IMR-90 (cell line): ENCODE data around the gene DYNLL2. TPM values are rescaled to one million over a fixed set of nuclear protein-coding genes. Genes with fewer than 3 reads are reported as not detected.

ENCODE experiments used
- ATAC-seq: fragments of 200-7000 bp; cut with Tn5 transposase; 2 replicates; pipeline ENCODE4 v1.9.1; 2020; ENCODE audit warnings: low read depth, mild to moderate bottlenecking, moderate library complexity
- BruUV-seq: library from RNA; stranded (reverse); fragments of 400-500 nt; replicated peaks from 2 replicates; lab custom pipeline; 2021; lab: Mats Ljungman, UMichigan
- CTCF ChIA-PET: fragments of 300-600 bp; formaldehyde crosslinking; extraction: SDS; loops from one replicate; lab custom pipeline; 2021; ENCODE audit warnings: antibody characterized with exemption; lab: Yijun Ruan, JAX
- POLR2A ChIA-PET: fragments of 300-600 bp; sonication (Branson Sonifier 250); formaldehyde crosslinking; loops from one replicate; lab custom pipeline; 2022; ENCODE audit warnings: antibody characterized with exemption; ENCODE audit not compliant: unreplicated experiment; lab: Charles Lee
- DNase-seq: peaks from one replicate; pipeline ENCODE4 v3.0.0; 2013
- H2AFZ ChIP-seq: replicated peaks from 2 replicates; pipeline ENCODE3; 2013; ENCODE audit warnings: low read length, mild to moderate bottlenecking; ENCODE audit not compliant: poor library complexity
- H2AK5ac ChIP-seq: 2 replicates; pipeline ENCODE4 v1.6.1; 2013; ENCODE audit warnings: low read depth, low read length, inconsistent platforms
- H2AK9ac ChIP-seq: replicated peaks from 2 replicates; pipeline ENCODE3; 2013; ENCODE audit warnings: mild to moderate bottlenecking, low read depth, low read length, moderate library complexity; ENCODE audit not compliant: poor library complexity
- H2BK120ac ChIP-seq: 2 replicates; pipeline ENCODE4 v1.6.1; 2013; ENCODE audit warnings: low read depth, low read length, inconsistent platforms
- H2BK15ac ChIP-seq: 3 replicates; pipeline ENCODE4 v1.6.1; 2013; ENCODE audit warnings: low read depth, low read length, inconsistent platforms
- H2BK20ac ChIP-seq: 2 replicates; pipeline ENCODE4 v1.6.1; 2013; ENCODE audit warnings: low read depth, mild to moderate bottlenecking, inconsistent platforms, low read length, moderate library complexity
- H2BK5ac ChIP-seq: 2 replicates; pipeline ENCODE4 v1.6.1; 2013; ENCODE audit warnings: mild to moderate bottlenecking, low read depth, low read length, inconsistent platforms; ENCODE audit not compliant: poor library complexity, severe bottlenecking
- H3K14ac ChIP-seq: replicated peaks from 2 replicates; pipeline ENCODE4 v1.6.1; 2013; ENCODE audit warnings: low read depth, low read length, inconsistent platforms
- H3K18ac ChIP-seq: 2 replicates; pipeline ENCODE4 v1.6.1; 2013; ENCODE audit warnings: low read depth, low read length, control low read depth
- H3K23ac ChIP-seq: 2 replicates; pipeline ENCODE4 v1.6.1; 2013; ENCODE audit warnings: low read depth, low read length, inconsistent platforms
- H3K27ac ChIP-seq: 2 replicates; pipeline ENCODE4 v1.5.1; 2013; ENCODE audit warnings: mild to moderate bottlenecking, control low read depth, low read length; ENCODE audit not compliant: insufficient read depth
- H3K27me3 ChIP-seq: 2 replicates; pipeline ENCODE4 v1.6.1; 2013; ENCODE audit warnings: low read length; ENCODE audit not compliant: control insufficient read depth, insufficient read depth
- H3K36me3 ChIP-seq: 2 replicates; pipeline ENCODE4 v1.6.1; 2013; ENCODE audit warnings: low read length, mixed read lengths; ENCODE audit not compliant: control insufficient read depth, insufficient read depth
- H3K4ac ChIP-seq: 2 replicates; pipeline ENCODE4 v1.6.1; 2013; ENCODE audit warnings: low read depth, low read length, inconsistent platforms
- H3K4me1 ChIP-seq: 2 replicates; pipeline ENCODE4 v1.6.1; 2013; ENCODE audit warnings: low read length, mixed read lengths; ENCODE audit not compliant: control insufficient read depth, insufficient read depth
- H3K4me2 ChIP-seq: 2 replicates; pipeline ENCODE4 v1.6.1; 2013; ENCODE audit warnings: low read depth, mild to moderate bottlenecking, control low read depth, low read length, moderate library complexity
- H3K4me3 ChIP-seq: 2 replicates; pipeline ENCODE4 v1.5.1; 2013; ENCODE audit warnings: low read depth, mild to moderate bottlenecking, control low read depth, low read length, moderate library complexity; ENCODE audit not compliant: insufficient read depth
- H3K56ac ChIP-seq: 2 replicates; pipeline ENCODE4 v1.6.1; 2013; ENCODE audit warnings: low read length, inconsistent platforms; ENCODE audit not compliant: insufficient read depth; ENCODE audit errors: extremely low read depth
- H3K79me1 ChIP-seq, 2 experiments: 2 replicates each; pipeline ENCODE4 v1.6.1; 2013; ENCODE audit warnings: low read length in 2 of 2, inconsistent platforms in 1 of 2, low read depth in 1 of 2
- H3K9ac ChIP-seq: 2 replicates; pipeline ENCODE4 v1.6.1; 2013; ENCODE audit warnings: low read depth, low read length, control low read depth
- H3K9me1 ChIP-seq: 2 replicates; pipeline ENCODE4 v1.6.1; 2013; ENCODE audit warnings: low read length, inconsistent platforms; ENCODE audit not compliant: insufficient read depth
- H3K9me3 ChIP-seq: 2 replicates; pipeline ENCODE4 v1.6.1; 2013; ENCODE audit warnings: low read length; ENCODE audit not compliant: control insufficient read depth, insufficient read depth
- H4K20me1 ChIP-seq: 2 replicates; pipeline ENCODE4 v1.6.1; 2013; ENCODE audit warnings: low read length, inconsistent platforms; ENCODE audit not compliant: insufficient read depth
- H4K5ac ChIP-seq: 2 replicates; pipeline ENCODE4 v1.6.1; 2013; ENCODE audit warnings: mild to moderate bottlenecking, low read depth, low read length, control low read depth
- H4K8ac ChIP-seq, 2 experiments: 2 replicates each; pipeline ENCODE4 v1.6.1; 2013; ENCODE audit warnings: low read depth in 2 of 2, low read length in 2 of 2, control low read depth in 1 of 2, inconsistent platforms in 1 of 2
- H4K91ac ChIP-seq: 2 replicates; pipeline ENCODE4 v1.6.1; 2013; ENCODE audit warnings: low read depth, low read length, inconsistent platforms; ENCODE audit not compliant: insufficient read depth
- BHLHE40 ChIP-seq: fragments of 150-350 bp; IDR thresholded peaks from 2 replicates; pipeline ENCODE4 v1.6.1; 2016; ENCODE audit warnings: mild to moderate bottlenecking, low read depth, low read length
- CEBPB ChIP-seq: IDR thresholded peaks from 2 replicates; pipeline ENCODE4 v1.6.1; 2012; ENCODE audit warnings: low read depth, low read length, improper control_type of control experiment
- CHD1 ChIP-seq: IDR thresholded peaks from 2 replicates; pipeline ENCODE4 v1.6.1; 2012; ENCODE audit warnings: low read depth, low read length, improper control_type of control experiment
- CTCF ChIP-seq: conservative IDR thresholded peaks from 2 replicates; pipeline ENCODE4 v1.5.1; 2012; ENCODE audit warnings: mild to moderate bottlenecking, low read depth, low read length, improper control_type of control experiment
- ELK1 ChIP-seq: fragments of 150-350 bp; IDR thresholded peaks from 2 replicates; pipeline ENCODE4 v1.6.1; 2016; ENCODE audit warnings: low read depth, mild to moderate bottlenecking, low read length, moderate library complexity, borderline replicate concordance
- FOS ChIP-seq: fragments of 150-350 bp; IDR thresholded peaks from 2 replicates; pipeline ENCODE4 v1.6.1; 2016; ENCODE audit warnings: low read depth, low read length
- NFE2L2 ChIP-seq: fragments of 150-350 bp; IDR thresholded peaks from 2 replicates; pipeline ENCODE4 v1.6.1; 2016; ENCODE audit warnings: low read depth, mild to moderate bottlenecking, low read length
- RAD21 ChIP-seq: IDR thresholded peaks from 2 replicates; pipeline ENCODE4 v1.6.1; 2012; ENCODE audit warnings: low read length, improper control_type of control experiment
- RCOR1 ChIP-seq: IDR thresholded peaks from 2 replicates; pipeline ENCODE4 v1.6.1; 2012; ENCODE audit warnings: mild to moderate bottlenecking, low read length, improper control_type of control experiment; ENCODE audit not compliant: insufficient replicate concordance
- RFX5 ChIP-seq: IDR thresholded peaks from 2 replicates; pipeline ENCODE4 v1.8.0; 2012; ENCODE audit warnings: low read depth, mild to moderate bottlenecking, low read length, moderate library complexity
- USF2 ChIP-seq: fragments of 150-350 bp; IDR thresholded peaks from 2 replicates; pipeline ENCODE4 v1.6.1; 2017; ENCODE audit warnings: mild to moderate bottlenecking, antibody characterized with exemption, low read length, low read depth
- WGBS, 2 experiments: methylation state at CpG; one replicate each; pipeline versions ENCODE4 v1.1.5 to v1.1.7; 2013; ENCODE audit warnings: missing lambda C conversion rate in 2 of 2; ENCODE audit not compliant: insufficient read length in 1 of 2; ENCODE audit errors: extremely low coverage in 2 of 2; 5-methylcytosine and 5-hydroxymethylcytosine counted together
- dilution Hi-C: fragments of 300-500 bp; cut with HindIII; formaldehyde crosslinking; loops from one replicate; pipeline ENCODE4 v1.14.3; 2018; ENCODE audit warnings: low sequenced_read_pairs; ENCODE audit not compliant: unreplicated experiment
- in situ Hi-C: fragments of 300-500 bp; cut with MboI; formaldehyde crosslinking; loops from 3 replicates; pipeline ENCODE4 v1.14.3; 2019; ENCODE audit warnings: low sequenced_read_pairs, inconsistent platforms, mixed read lengths
- intact Hi-C: fragments of 100-400 bp; cut with micrococcal nuclease; formaldehyde crosslinking; loops from 2 replicates; pipeline ENCODE4 v1.10.0; 2022
- polyA plus RNA-seq, 3 experiments: library from polyadenylated mRNA; depleted of rRNA; stranded (reverse); fragments of >200 nt; gene quantifications; 2 replicates each; pipeline ENCODE4 v1.2.3, GENCODE V29; 2012; ENCODE audit warnings: low replicate concordance in 1 of 3
- total RNA-seq: library from RNA; depleted of rRNA; stranded (reverse); fragments of >200 nt; gene quantifications from 2 replicates; pipeline ENCODE4 v1.2.3, GENCODE V29; 2012

DYNLL2 gene
- total and polyA plus RNA-seq, 2 of the 4 experiments (the other 2 are of a cell fraction), result 9.1 to 14.2 TPM

DNA sequence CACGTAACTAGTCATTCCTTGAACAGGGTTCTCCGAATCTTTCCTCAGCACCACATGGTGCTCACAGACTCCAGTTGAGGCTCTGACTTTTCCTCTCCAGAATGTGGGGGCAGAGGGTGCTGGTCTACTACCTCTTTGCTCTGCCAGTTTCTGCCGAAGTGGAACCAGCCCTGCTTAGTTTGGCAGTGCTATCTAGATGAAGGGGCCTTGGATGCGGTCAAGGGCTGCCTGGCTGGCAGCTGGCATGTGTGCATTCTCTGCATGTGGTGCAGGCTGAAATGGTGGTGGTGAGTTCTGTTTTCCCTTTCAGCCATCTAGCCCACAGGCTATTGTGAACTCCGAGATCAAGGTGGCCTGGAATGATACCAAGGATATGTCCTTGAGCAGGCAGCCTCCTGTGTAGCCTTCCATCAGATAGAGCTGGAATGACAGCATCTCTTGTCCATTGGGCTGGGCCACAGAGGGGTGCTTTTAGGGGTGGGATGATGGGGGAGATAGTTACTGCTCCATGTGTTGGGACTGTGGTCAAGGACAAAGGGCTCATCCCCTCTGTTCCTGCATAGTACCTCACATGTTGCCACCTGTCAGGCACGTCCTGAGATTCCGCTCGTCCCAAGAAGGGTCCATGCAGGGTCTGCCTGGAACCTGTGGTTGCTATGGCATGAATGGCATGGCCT is 2.0 kb downstream of the DYNLL2 start (continued):
- TF ChIP-seq FOS, result no peak
- no peak for TF ChIP-seq RAD21
- TF ChIP-seq RCOR1, result no peak
- no peak for TF ChIP-seq CHD1
- no peak for TF ChIP-seq BHLHE40

DNA sequence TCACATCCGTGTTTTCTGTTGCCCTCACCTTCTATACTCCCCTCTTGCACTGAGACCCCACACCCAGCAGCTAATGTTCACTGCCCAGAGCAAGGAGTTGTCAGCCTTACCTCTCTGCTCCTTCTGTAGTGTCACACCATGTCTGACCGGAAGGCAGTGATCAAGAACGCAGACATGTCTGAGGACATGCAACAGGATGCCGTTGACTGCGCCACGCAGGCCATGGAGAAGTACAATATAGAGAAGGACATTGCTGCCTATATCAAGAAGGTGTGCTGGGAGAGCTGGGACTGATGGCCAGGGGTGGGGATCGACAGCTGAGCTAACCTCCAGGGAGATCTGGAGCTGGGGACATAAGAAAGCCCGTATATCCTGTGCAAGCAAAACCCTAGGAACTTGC is 3.7 kb downstream of the DYNLL2 start:
- in situ Hi-C loops, result loop anchor here (5.0 kb wide), 1 partner anchor 80 kb away; the partner anchor contains the start of gene SRSF1
- no peak overlapping the region for H4K91ac ChIP-seq
- H3K4me3 ChIP-seq, result no peak overlapping the region
- no peak overlapping the region for H3K56ac ChIP-seq
- no peak overlapping the region for H3K27ac ChIP-seq
- ATAC-seq (no peak), DNase-seq (no peak)
- no peak overlapping the region for H2AK5ac ChIP-seq
- 90% methylated on average over 7 of the region's 8 CpGs; no CpG with 5 or more reads in 1 of the 2 experiments for WGBS, 2 experiments
- no peak overlapping the region for H2AK9ac ChIP-seq
- peaks cover 77% of the 10 kb centered on the region for H4K20me1 ChIP-seq
- H2BK120ac ChIP-seq, result no peak overlapping the region
- no peak overlapping the region for H4K8ac ChIP-seq
- no peak overlapping the region for H3K18ac ChIP-seq
- H3K27me3 ChIP-seq, result no peaks in the 10 kb centered on the region
- H3K23ac ChIP-seq, result peak overlapping the region; percentile 66; the same call in 1 of the 2 replicates
- no peak overlapping the region for H2BK20ac ChIP-seq
- peaks cover 38% of the 10 kb centered on the region for H3K9me1 ChIP-seq
- H2BK15ac ChIP-seq, result no peak overlapping the region
- H3K9me3 ChIP-seq, result no peaks in the 10 kb centered on the region
- ChIA-PET POLR2A (no interaction called here), CTCF (interaction anchor here (1.0 kb wide), 1 partner anchor 13 kb away, joined by 3 read pairs; no protein-coding TSS in a partner anchor)
- H2BK5ac ChIP-seq, result no peak overlapping the region
- H3K9ac ChIP-seq, result no peak overlapping the region
- no peak overlapping the region for H3K4ac ChIP-seq
- peaks cover 19 to 80% of the 10 kb centered on the region in 2 experiments; a peak in 3 of 4 replicates for H3K79me1 ChIP-seq
- dilution Hi-C loops, result no loop called here
- no TSS peak for BruUV-seq
- peaks cover 13% of the 10 kb centered on the region for H3K4me1 ChIP-seq
- peaks cover 45% of the 10 kb centered on the region for H3K36me3 ChIP-seq
- H4K5ac ChIP-seq, result no peak overlapping the region
- intact Hi-C loops, result no loop called here
- no peak overlapping the region for H3K14ac ChIP-seq
- no peak overlapping the region for H2AFZ ChIP-seq
- H3K4me2 ChIP-seq, result no peak overlapping the region; the same call in 1 of the 2 replicates
- no peak for TF ChIP-seq RCOR1
- no peak for TF ChIP-seq NFE2L2
- no peak for TF ChIP-seq ELK1
- TF ChIP-seq RFX5, result no peak
- TF ChIP-seq FOS, result no peak
- no peak for TF ChIP-seq USF2
- TF ChIP-seq RAD21, result no peak
- TF ChIP-seq BHLHE40, result no peak
- no peak for TF ChIP-seq CTCF
- TF ChIP-seq CEBPB, result no peak
